GM21825 (cell line): ENCODE measurements around the gene GPC6.
"Not testable (repeated sequence)": the region's sequence is repeated elsewhere in the genome, so short reads cannot be mapped to it uniquely, and the experiment has no call there.

Source experiments
- ATAC-seq: cut with Tn5 transposase; IDR thresholded peaks from one replicate; pipeline ENCODE4 v1.9.1; 2021; ENCODE audit warnings: mild to moderate bottlenecking, moderate library complexity; ENCODE audit not compliant: unreplicated experiment

The GPC6 gene

GRCh38 chr13:93226623-93227279 lies at the start of gene GPC6:
GPC6 (plus strand) TSS chr13:93226807.
- ATAC-seq: no peak

- ATAC-seq: no peak
Observed at GRCh38 chr13:93180356-93180969, 46.1 kb upstream of the GPC6 start.

- ATAC-seq: no peak
Observed at GRCh38 chr13:93182406-93182805, 44.2 kb upstream of the GPC6 start.

GRCh38 chr13:93183302-93183701 lies 43.3 kb upstream of the GPC6 start:
- no peak for ATAC-seq

- no peak for ATAC-seq
Observed at GRCh38 chr13:93190006-93190405, 36.6 kb upstream of the GPC6 start.

GRCh38 chr13:93193682-93194081 lies 32.9 kb upstream of the GPC6 start:
- ATAC-seq: no peak

- no peak for ATAC-seq
Observed at GRCh38 chr13:93199856-93200255, 26.8 kb upstream of the GPC6 start.

- no peak for ATAC-seq
Observed at GRCh38 chr13:93200626-93201025, 26.0 kb upstream of the GPC6 start.

GRCh38 chr13:93201992-93202558 lies 24.5 kb upstream of the GPC6 start:
- no peak for ATAC-seq

GRCh38 chr13:93206778-93207392 lies 19.7 kb upstream of the GPC6 start:
- not testable (repeated sequence) for ATAC-seq

GRCh38 chr13:93216122-93216521 lies 10.5 kb upstream of the GPC6 start:
- no peak for ATAC-seq

GRCh38 chr13:93217721-93218261 lies 8.8 kb upstream of the GPC6 start:
- ATAC-seq: no peak

- no peak for ATAC-seq
Observed at GRCh38 chr13:93218583-93218982, 8.0 kb upstream of the GPC6 start.

- ATAC-seq: no peak
Observed at GRCh38 chr13:93220073-93220472, 6.5 kb upstream of the GPC6 start.

GRCh38 chr13:93222976-93223375 lies 3.6 kb upstream of the GPC6 start:
- no peak for ATAC-seq

- ATAC-seq: no peak
Observed at GRCh38 chr13:93224535-93224934, 2.1 kb upstream of the GPC6 start.

GRCh38 chr13:93225610-93226009 lies 997 bp upstream of the GPC6 start:
- ATAC-seq: no peak

- no peak for ATAC-seq
Observed at GRCh38 chr13:93226065-93226622, 463 bp upstream of the GPC6 start.

GRCh38 chr13:93227280-93227877 lies 772 bp downstream of the GPC6 start:
- ATAC-seq: no peak

- no peak for ATAC-seq
Observed at GRCh38 chr13:93227878-93228642, 1.5 kb downstream of the GPC6 start.

GRCh38 chr13:93228643-93228937 lies 2.0 kb downstream of the GPC6 start:
- ATAC-seq: no peak
